ENCODE results near the gene KRT1. TPM values are rescaled to one million over a fixed set of nuclear protein-coding genes. Genes with fewer than 3 reads are reported as not detected.

KRT1 gene
- total and polyA plus RNA-seq, 5 donors: not detected

DNA sequence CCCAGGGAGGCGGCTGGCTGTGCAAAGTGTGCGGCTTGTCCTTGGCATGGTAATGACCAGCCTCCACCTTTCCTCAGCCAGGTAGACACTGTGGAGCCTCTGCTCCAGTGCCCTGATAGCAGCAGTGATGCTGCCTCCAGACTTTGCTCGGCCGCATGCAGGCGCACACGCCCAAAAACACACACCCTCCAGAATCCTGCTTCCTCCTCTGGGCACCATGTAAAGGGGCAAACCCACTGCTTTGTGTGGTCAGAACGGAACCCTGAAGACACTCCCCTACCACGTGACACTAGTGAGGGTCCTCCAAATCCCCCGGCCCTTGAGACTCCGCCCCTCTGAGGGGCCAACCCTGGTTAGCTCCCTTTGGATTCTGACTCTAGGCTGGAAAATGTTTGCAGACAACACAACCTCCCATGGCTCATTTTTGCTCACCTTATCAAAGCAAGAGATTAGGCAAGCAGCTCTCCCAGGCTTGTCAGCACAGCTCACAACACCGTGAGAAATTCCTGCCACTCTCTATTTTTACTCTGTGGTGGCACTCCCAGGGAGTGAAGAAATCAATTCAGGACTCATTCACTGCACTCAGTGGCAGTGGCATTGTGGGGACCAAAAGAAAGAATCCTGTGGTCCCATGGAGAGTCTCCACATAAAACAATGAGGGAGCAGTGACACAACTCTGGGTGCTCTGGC lies 18.6 kb upstream of the KRT1 start:
- Histone ChIP-seq H3K27ac (ENCODE audit: low read length) (no peak overlapping the region), H3K4me1 (ENCODE audit: control insufficient read depth, insufficient read depth, low read length) (peaks cover 8% of the 10 kb centered on the region), H3K4me3 (ENCODE audit: low read length) (no peak overlapping the region), H3K9me3 (ENCODE audit: control insufficient read depth, low read length) (no peaks in the 10 kb centered on the region), H3K27me3 (ENCODE audit: control insufficient read depth, insufficient read depth) (no peaks in the 10 kb centered on the region)
- intact Hi-C loops (cut with DNase I): no loop called here
- DNase-seq: no peak
- WGBS: 44% methylated on average over 11 of the region's 11 CpGs
- peak; percentile 69 to 75 for ATAC-seq

DNA sequence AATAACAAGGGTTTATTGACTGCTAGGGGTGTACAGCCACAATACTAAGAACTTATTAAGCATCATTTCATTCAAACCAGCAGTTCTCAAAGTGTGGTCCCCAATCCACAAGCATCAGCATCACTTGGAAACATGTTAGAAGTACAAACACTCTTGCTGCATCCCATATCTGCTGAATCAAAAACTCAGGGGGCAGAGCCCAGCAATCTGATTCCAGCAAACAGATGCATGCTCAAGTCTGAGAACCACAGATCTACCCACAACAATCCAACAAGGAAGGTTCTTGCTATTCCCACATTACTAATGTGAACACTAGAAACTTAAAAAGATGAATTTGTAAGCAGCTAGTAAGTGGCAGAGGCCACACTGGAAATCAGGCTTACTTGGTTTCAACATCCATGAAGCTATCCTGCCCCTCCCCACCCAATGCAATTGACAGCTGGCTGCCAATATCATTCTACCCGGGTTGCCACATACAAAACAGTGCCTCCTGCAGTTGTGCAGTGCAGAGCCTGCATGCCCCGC lies 16.9 kb upstream of the KRT1 start:
- H3K4me3 ChIP-seq (ENCODE audit: low read length): no peak overlapping the region
- H3K27ac ChIP-seq (ENCODE audit: low read length): no peak overlapping the region
- H3K27me3 ChIP-seq (ENCODE audit: control insufficient read depth, insufficient read depth): no peaks in the 10 kb centered on the region
- DNase-seq: no peak
- H3K4me1 ChIP-seq (ENCODE audit: control insufficient read depth, insufficient read depth, low read length): peaks cover 8% of the 10 kb centered on the region
- ATAC-seq: no peak
- H3K9me3 ChIP-seq (ENCODE audit: control insufficient read depth, low read length): no peaks in the 10 kb centered on the region
- 73% methylated on average over 2 of the region's 2 CpGs for WGBS
- intact Hi-C loops (cut with DNase I): no loop called here

DNA sequence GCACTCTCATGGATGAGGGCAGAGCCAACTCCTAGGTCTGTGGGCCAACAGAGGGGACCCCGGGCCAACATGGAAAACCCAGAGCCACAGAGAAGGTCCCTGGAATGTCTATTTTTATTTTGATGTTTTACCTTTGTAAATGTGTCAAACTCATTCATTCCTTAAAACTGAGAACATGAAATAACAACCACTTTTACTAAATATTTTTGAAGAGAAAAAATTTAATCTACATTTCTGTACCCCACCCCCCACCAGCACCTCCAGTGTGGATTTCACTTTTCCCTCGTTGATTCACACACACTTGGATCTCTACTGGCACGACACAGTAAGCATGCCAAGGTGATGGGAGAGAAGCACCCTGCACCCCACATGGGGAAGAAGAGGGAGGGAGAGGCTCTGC lies 16.4 kb upstream of the KRT1 start:
- Histone ChIP-seq H3K9me3 (ENCODE audit: control insufficient read depth, low read length) (no peaks in the 10 kb centered on the region), H3K27me3 (ENCODE audit: control insufficient read depth, insufficient read depth) (no peaks in the 10 kb centered on the region), H3K4me3 (ENCODE audit: low read length) (no peak overlapping the region), H3K4me1 (ENCODE audit: control insufficient read depth, insufficient read depth, low read length) (peaks cover 8% of the 10 kb centered on the region), H3K27ac (ENCODE audit: low read length) (no peak overlapping the region)
- no peak for DNase-seq
- ATAC-seq: no peak
- WGBS: 76% methylated on average over 3 of the region's 3 CpGs
- intact Hi-C loops (cut with DNase I): no loop called here

DNA sequence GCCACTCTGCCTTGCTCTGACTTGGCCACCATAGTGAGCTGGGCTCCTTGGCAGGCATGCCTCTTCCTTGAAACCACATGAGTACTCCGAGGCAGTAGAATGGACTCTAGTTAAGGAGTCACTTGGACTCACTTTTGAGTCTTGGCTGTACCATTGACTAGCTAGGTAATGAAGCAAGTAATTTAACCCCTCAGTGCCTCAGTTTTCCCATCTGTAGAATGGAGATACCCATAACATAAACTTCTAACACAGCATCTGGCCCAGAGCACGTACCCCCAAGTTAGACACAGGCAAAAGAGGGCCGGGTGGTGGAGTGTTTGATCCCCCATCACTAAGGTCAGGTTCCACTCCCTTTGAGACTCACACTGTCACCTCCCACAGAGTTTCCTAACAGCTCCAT lies 14.8 kb upstream of the KRT1 start:
- ATAC-seq (no peak), DNase-seq (no peak)
- WGBS: 77% methylated on average over 3 of the region's 3 CpGs
- Histone ChIP-seq H3K27me3 (ENCODE audit: control insufficient read depth, insufficient read depth) (no peaks in the 10 kb centered on the region), H3K9me3 (ENCODE audit: control insufficient read depth, low read length) (no peaks in the 10 kb centered on the region), H3K4me1 (ENCODE audit: control insufficient read depth, insufficient read depth, low read length) (peaks cover 8% of the 10 kb centered on the region), H3K27ac (ENCODE audit: low read length) (no peak overlapping the region), H3K4me3 (ENCODE audit: low read length) (no peak overlapping the region)
- intact Hi-C loops (cut with DNase I): no loop called here

DNA sequence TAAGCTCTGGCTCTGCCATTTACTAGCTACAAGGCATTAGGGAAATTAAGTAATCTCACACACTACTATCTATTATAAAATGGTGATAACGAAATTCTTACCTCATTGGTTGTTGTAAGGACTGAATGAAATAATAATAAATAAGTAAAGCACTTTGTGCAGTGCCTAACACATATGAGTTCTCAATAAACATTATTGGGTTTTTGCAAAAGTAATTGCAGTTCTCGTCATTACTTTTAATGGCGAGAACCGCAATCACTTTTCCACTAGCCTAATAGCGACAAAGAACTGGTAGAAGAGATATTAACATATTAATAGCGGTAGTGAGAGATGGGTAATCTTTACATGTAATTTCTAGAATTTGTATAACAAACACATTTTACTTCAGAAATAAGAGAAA lies 13.9 kb upstream of the KRT1 start:
- no peak overlapping the region for H3K27ac ChIP-seq (ENCODE audit: low read length)
- H3K9me3 ChIP-seq (ENCODE audit: control insufficient read depth, low read length): no peaks in the 10 kb centered on the region
- H3K4me1 ChIP-seq (ENCODE audit: control insufficient read depth, insufficient read depth, low read length): peaks cover under 1% of the 10 kb centered on the region
- intact Hi-C loops (cut with DNase I): no loop called here
- H3K27me3 ChIP-seq (ENCODE audit: control insufficient read depth, insufficient read depth): no peaks in the 10 kb centered on the region
- ATAC-seq (no peak), DNase-seq (no peak)
- WGBS: 78% methylated on average over 6 of the region's 6 CpGs
- no peak overlapping the region for H3K4me3 ChIP-seq (ENCODE audit: low read length)

DNA sequence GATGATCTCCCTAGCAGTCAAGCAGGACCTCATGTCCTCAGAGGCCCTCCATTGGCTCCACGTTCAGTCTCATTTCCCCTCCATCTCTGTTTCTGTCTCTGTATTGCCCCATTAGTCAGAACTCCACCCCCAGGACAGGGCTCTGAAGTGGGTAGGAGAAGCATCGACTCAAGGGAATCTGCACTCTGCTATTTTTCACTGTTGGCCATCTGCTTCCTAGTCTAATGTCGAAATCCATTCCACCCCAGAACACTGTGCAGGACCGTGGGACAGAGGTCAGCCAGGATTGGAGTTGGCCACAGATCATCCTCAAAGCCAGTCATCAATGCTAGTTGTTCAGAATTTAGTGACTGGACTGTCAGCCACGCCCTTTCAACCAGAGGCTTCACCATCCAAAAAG lies 13.1 kb upstream of the KRT1 start:
- DNase-seq: no peak
- H3K27ac ChIP-seq (ENCODE audit: low read length): no peak overlapping the region
- no peaks in the 10 kb centered on the region for H3K9me3 ChIP-seq (ENCODE audit: control insufficient read depth, low read length)
- no peak overlapping the region for H3K4me3 ChIP-seq (ENCODE audit: low read length)
- no peak for ATAC-seq
- intact Hi-C loops (cut with DNase I): no loop called here
- WGBS: 74% methylated on average over 5 of the region's 5 CpGs
- no peaks in the 10 kb centered on the region for H3K27me3 ChIP-seq (ENCODE audit: control insufficient read depth, insufficient read depth)
- no peaks in the 10 kb centered on the region for H3K4me1 ChIP-seq (ENCODE audit: control insufficient read depth, insufficient read depth, low read length)

DNA sequence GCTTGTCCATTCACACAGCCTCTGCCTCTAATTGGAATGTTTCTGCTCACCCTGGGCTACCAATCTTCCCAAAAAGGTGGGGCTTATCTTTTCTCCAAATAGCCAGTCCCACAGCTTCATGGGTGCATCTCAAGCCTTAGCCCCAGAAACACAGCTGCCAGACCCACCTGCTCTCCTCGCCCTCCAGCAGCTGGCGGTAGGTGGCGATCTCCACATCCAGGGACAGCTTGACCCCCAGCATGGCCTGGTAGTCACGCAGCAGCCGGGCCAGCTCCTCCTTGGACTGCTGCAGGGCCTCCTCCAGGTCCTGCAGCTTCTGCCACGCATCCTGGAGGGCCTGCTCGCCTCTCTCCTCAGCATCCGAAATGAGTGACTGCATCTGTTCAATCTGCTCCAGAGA lies 12.0 kb upstream of the KRT1 start:
- no peaks in the 10 kb centered on the region for H3K4me1 ChIP-seq (ENCODE audit: control insufficient read depth, insufficient read depth, low read length)
- WGBS: 65% methylated on average over 8 of the region's 8 CpGs
- H3K9me3 ChIP-seq (ENCODE audit: control insufficient read depth, low read length): no peaks in the 10 kb centered on the region
- DNase-seq: no peak
- no peaks in the 10 kb centered on the region for H3K27me3 ChIP-seq (ENCODE audit: control insufficient read depth, insufficient read depth)
- no peak for ATAC-seq
- intact Hi-C loops (cut with DNase I): no loop called here
- H3K27ac ChIP-seq (ENCODE audit: low read length): no peak overlapping the region
- no peak overlapping the region for H3K4me3 ChIP-seq (ENCODE audit: low read length)

DNA sequence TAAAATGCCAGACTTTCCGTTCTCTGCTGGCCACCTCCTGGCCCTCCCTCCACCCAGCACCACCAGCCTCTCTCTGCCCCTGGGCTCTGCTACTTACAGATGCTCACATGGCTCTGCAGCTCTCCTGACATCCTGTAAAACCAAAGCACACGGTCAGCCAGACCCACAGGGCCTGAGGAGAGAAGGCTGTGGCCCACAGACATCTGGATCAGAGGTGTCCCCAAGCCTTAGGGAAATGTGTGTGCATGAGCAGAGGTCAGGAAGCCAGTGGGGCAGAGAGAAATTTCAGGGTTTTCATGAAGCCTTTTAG lies 11.6 kb upstream of the KRT1 start:
- Histone ChIP-seq H3K4me3 (ENCODE audit: low read length) (no peak overlapping the region), H3K4me1 (ENCODE audit: control insufficient read depth, insufficient read depth, low read length) (no peaks in the 10 kb centered on the region), H3K27me3 (ENCODE audit: control insufficient read depth, insufficient read depth) (no peaks in the 10 kb centered on the region), H3K27ac (ENCODE audit: low read length) (no peak overlapping the region), H3K9me3 (ENCODE audit: control insufficient read depth, low read length) (no peaks in the 10 kb centered on the region)
- intact Hi-C loops (cut with DNase I): no loop called here
- DNase-seq (no peak), ATAC-seq (no peak)
- 47% methylated on average over 2 of the region's 2 CpGs for WGBS

DNA sequence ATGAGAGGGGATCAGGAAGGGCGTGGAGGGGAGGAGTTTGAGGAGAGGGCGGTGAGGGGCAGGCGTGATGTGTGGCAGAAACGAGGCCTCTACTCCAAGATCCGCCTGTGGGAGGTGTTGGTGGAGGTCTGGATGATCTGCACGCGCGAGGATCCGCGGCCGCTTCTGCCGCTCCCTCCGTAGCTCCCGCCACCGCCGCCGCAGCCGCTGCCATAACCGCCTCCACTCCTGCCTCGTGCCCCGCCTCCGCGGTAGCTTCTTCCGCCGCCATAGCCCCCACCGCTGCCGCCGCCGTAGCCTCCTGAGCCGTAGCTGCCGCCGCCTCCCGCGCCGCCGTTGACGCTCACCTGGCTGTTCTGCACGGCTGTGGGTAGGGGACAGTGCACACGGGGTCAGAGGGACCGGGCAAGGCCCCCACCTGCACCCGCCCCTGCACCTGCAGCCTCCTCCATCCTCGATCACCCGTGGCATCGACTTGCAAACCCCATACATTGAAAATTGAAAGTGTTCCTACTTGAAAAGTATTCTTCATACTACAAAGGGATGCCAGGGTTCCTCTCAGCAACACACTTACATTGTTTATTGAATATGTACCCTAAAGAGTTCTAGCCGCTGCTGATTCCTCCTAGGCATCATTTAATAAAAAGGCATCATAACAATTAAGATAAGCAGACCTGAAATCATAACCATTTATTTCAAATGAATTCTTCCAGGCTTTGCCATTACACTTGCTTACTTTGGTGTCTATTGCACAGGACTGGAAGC lies 11.1 kb upstream of the KRT1 start:
- H3K27ac ChIP-seq (ENCODE audit: low read length): no peak overlapping the region
- peak in 2 of 3 donors; percentile 19 to 63 for DNase-seq
- H3K9me3 ChIP-seq (ENCODE audit: control insufficient read depth, low read length): no peaks in the 10 kb centered on the region
- ATAC-seq: peak; percentile 37 to 42
- H3K27me3 ChIP-seq (ENCODE audit: control insufficient read depth, insufficient read depth): no peaks in the 10 kb centered on the region
- intact Hi-C loops (cut with DNase I): no loop called here
- WGBS: 5% methylated on average over 45 of the region's 45 CpGs
- H3K4me3 ChIP-seq (ENCODE audit: low read length): peak overlapping the region; percentile 3
- H3K4me1 ChIP-seq (ENCODE audit: control insufficient read depth, insufficient read depth, low read length): no peaks in the 10 kb centered on the region

DNA sequence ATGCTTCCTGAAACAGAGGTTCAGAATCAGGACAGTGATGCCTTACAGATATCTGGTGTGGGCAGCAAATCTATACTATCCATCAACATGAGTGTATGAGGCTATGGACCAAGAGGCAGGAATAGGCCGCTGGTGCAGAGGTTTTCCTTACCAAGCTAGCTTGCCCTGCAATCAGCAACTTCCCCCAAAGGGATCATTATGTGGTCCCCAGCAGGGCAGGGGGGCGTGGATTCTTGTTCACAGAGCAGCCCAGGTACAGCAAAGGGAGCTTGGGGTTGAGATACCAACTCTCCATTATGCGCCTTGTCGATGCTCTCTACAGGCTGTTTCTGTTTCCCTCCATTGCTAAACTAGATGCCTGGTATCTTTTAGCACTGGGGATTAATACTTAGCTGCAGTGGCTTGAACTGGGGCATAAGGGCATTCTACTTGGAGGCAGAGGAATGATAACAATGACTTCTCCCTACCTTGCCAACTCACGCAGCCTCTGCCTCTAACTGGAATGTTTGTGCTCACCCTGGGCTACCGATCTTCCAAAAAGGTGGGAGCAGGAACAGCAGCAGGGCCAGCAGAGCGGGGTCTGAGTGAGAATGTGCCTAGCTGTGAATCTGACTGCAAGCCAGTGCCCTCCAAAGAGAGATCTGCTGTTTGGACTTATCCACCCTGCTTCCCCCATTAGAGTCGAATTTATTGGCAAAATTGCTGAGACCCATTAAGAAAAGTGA lies 10.3 kb upstream of the KRT1 start:
- Histone ChIP-seq H3K27ac (ENCODE audit: low read length) (no peak overlapping the region), H3K27me3 (ENCODE audit: control insufficient read depth, insufficient read depth) (no peaks in the 10 kb centered on the region), H3K9me3 (ENCODE audit: control insufficient read depth, low read length) (no peaks in the 10 kb centered on the region), H3K4me1 (ENCODE audit: control insufficient read depth, insufficient read depth, low read length) (no peaks in the 10 kb centered on the region), H3K4me3 (ENCODE audit: low read length) (peak overlapping the region; percentile 3)
- intact Hi-C loops (cut with DNase I): no loop called here
- DNase-seq: no peak
- no peak for ATAC-seq
- 67% methylated on average over 8 of the region's 8 CpGs for WGBS

DNA sequence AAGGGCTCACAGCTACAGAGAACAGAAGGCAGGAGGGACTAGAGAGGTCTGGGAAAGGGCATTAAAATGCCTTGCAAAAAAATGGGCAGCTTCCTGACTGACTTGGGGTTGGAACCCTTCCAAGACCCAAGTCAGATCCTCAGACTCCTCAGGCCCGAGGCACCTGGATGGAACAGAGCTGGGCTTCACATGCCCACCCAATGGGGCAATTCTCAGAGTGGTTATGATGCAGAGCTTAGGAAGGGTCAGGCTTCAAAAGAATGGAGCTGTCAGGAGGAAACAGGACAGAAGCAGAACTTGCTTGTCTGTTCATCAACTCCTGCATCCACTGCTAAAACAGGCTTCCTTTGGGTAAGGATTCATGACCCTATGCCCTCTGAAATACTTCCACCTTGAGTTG lies 9.7 kb upstream of the KRT1 start:
- H3K9me3 ChIP-seq (ENCODE audit: control insufficient read depth, low read length): no peaks in the 10 kb centered on the region
- H3K4me1 ChIP-seq (ENCODE audit: control insufficient read depth, insufficient read depth, low read length): no peaks in the 10 kb centered on the region
- DNase-seq (no peak), ATAC-seq (no peak)
- no peak overlapping the region for H3K27ac ChIP-seq (ENCODE audit: low read length)
- no peaks in the 10 kb centered on the region for H3K27me3 ChIP-seq (ENCODE audit: control insufficient read depth, insufficient read depth)
- no peak overlapping the region for H3K4me3 ChIP-seq (ENCODE audit: low read length)
- WGBS: 76% methylated on average over 1 of the region's 1 CpG
- intact Hi-C loops (cut with DNase I): no loop called here

Measured in right cardiac atrium (tissue), 5 donors.